ENCODE results near the gene TTC39C.
A peak's percentile ranks its signal among the peaks of the same experiment; 100 is the strongest.

The TTC39C gene

GRCh38 chr18:24014062-24014985 is at the start of gene TTC39C:
TTC39C (plus strand) TSS chr18:24014754; CDS start chr18:24014872, 118 bp downstream.
- DNase-seq (ENCODE audit: low read depth, low spot score): no peak

GRCh38 chr18:23966909-23967308 is 47.6 kb upstream of the TTC39C start:
- no peak for DNase-seq (ENCODE audit: low read depth, low spot score)

GRCh38 chr18:23967321-23968089 is 47.0 kb upstream of the TTC39C start:
- no peak for DNase-seq (ENCODE audit: low read depth, low spot score)

- no peak for DNase-seq (ENCODE audit: low read depth, low spot score)
Observed at GRCh38 chr18:23968638-23969604, 45.6 kb upstream of the TTC39C start.

GRCh38 chr18:23969664-23970063 is 44.9 kb upstream of the TTC39C start:
- no peak for DNase-seq (ENCODE audit: low read depth, low spot score)

GRCh38 chr18:23970161-23971096 is 44.1 kb upstream of the TTC39C start:
- DNase-seq (ENCODE audit: low read depth, low spot score): no peak

- DNase-seq (ENCODE audit: low read depth, low spot score): no peak
Observed at GRCh38 chr18:23971097-23971440, 43.5 kb upstream of the TTC39C start.

- no peak for DNase-seq (ENCODE audit: low read depth, low spot score)
Observed at GRCh38 chr18:23971666-23972230, 42.8 kb upstream of the TTC39C start.

- no peak for DNase-seq (ENCODE audit: low read depth, low spot score)
Observed at GRCh38 chr18:23972453-23972852, 42.1 kb upstream of the TTC39C start.

GRCh38 chr18:23977103-23977502 is 37.5 kb upstream of the TTC39C start:
- DNase-seq (ENCODE audit: low read depth, low spot score): no peak

GRCh38 chr18:23977719-23978483 is 36.7 kb upstream of the TTC39C start:
- DNase-seq (ENCODE audit: low read depth, low spot score): no peak

GRCh38 chr18:23981369-23981980 is 33.1 kb upstream of the TTC39C start:
- DNase-seq (ENCODE audit: low read depth, low spot score): no peak

- peak; percentile 4 for DNase-seq (ENCODE audit: low read depth, low spot score)
Observed at GRCh38 chr18:23982155-23983079, 32.1 kb upstream of the TTC39C start.

- no peak for DNase-seq (ENCODE audit: low read depth, low spot score)
Observed at GRCh38 chr18:23983112-23983511, 31.4 kb upstream of the TTC39C start.

- no peak for DNase-seq (ENCODE audit: low read depth, low spot score)
Observed at GRCh38 chr18:23986600-23987359, 27.8 kb upstream of the TTC39C start.

- no peak for DNase-seq (ENCODE audit: low read depth, low spot score)
Observed at GRCh38 chr18:23990474-23991410, 23.8 kb upstream of the TTC39C start.
